Stimulated activated CD8-positive, alpha-beta memory T cell treated with anti-CD3 and anti-CD28 coated beads, Interleukin-12 subunit alpha, Interleukin-12 subunit beta, amount 100 ng/mL, for 1 hour (primary cell): Measurements from ENCODE around the gene NATD1.
"Not testable (repeated sequence)": the region's sequence is repeated elsewhere in the genome, so short reads cannot be mapped to it uniquely, and the experiment has no call there.

Experiments
- DNase-seq: peaks from one replicate; pipeline ENCODE4 v3.0.0-alpha.2; 2020; ENCODE audit warnings: low read depth

Gene NATD1

GRCh38 chr17:21246698-21247097 is 6.5 kb downstream of the NATD1 start:
- DNase-seq, result no peak

- no peak for DNase-seq
Measured at GRCh38 chr17:21245639-21246084, 7.5 kb downstream of the NATD1 start.

- DNase-seq, result no peak
Measured at GRCh38 chr17:21243516-21244303, 9.5 kb downstream of the NATD1 start.

GRCh38 chr17:21242780-21243515 is 10.3 kb downstream of the NATD1 start:
- DNase-seq, result no peak

- DNase-seq, result no peak
Measured at GRCh38 chr17:21242026-21242697, 11.0 kb downstream of the NATD1 start.

- DNase-seq, result no peak
Measured at GRCh38 chr17:21241564-21241963, 11.6 kb downstream of the NATD1 start.

- no peak for DNase-seq
Measured at GRCh38 chr17:21240369-21241055, 12.7 kb downstream of the NATD1 start.

- DNase-seq, result no peak
Measured at GRCh38 chr17:21239680-21240368, 13.4 kb downstream of the NATD1 start.

- DNase-seq, result no peak
Measured at GRCh38 chr17:21235921-21236320, 17.3 kb downstream of the NATD1 start.

- DNase-seq, result no peak
Measured at GRCh38 chr17:21233581-21234347, 19.4 kb downstream of the NATD1 start.

GRCh38 chr17:21232033-21232749 is 21.0 kb downstream of the NATD1 start:
- no peak for DNase-seq

GRCh38 chr17:21231533-21231932 is 21.7 kb downstream of the NATD1 start:
- DNase-seq, result no peak

GRCh38 chr17:21228845-21229244 is 24.4 kb downstream of the NATD1 start:
- no peak for DNase-seq

- DNase-seq, result no peak
Measured at GRCh38 chr17:21228111-21228510, 25.1 kb downstream of the NATD1 start.

- not testable (repeated sequence) for DNase-seq
Measured at GRCh38 chr17:21227277-21227676, 25.9 kb downstream of the NATD1 start.

GRCh38 chr17:21223086-21223485 is 30.1 kb downstream of the NATD1 start:
- DNase-seq, result no peak

GRCh38 chr17:21218831-21219380 is 34.3 kb downstream of the NATD1 start:
- no peak for DNase-seq

- DNase-seq, result no peak
Measured at GRCh38 chr17:21218101-21218500, 35.1 kb downstream of the NATD1 start.

- DNase-seq, result no peak
Measured at GRCh38 chr17:21217346-21217745, 35.9 kb downstream of the NATD1 start.

GRCh38 chr17:21215935-21216334 is 37.3 kb downstream of the NATD1 start:
- no peak for DNase-seq
